GM18517 (cell line): ENCODE results near the gene LAMC2.
"Not testable (repeated sequence)": the region's sequence is repeated elsewhere in the genome, so short reads cannot be mapped to it uniquely, and the experiment has no call there.

Experiments
- ATAC-seq: cut with Tn5 transposase; IDR thresholded peaks from one replicate; pipeline ENCODE4 v1.9.1; 2021; ENCODE audit warnings: mild to moderate bottlenecking, moderate library complexity; ENCODE audit not compliant: unreplicated experiment

LAMC2 gene

DNA sequence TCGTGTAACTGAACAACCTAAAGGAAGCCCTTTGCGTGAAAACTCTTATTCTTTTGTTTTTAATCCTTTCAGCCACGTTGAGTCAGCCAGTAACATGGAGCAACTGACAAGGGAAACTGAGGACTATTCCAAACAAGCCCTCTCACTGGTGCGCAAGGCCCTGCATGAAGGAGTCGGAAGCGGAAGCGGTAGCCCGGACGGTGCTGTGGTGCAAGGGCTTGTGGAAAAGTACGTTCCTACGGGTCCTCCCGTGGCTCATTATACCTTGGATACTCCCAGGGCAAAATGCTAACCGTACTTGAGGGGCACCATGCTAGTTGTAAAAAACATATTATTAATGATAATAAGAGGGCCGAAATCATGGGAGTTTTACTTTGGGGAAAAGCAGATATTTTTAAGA lies 49.4 kb downstream of the LAMC2 start:
- ATAC-seq, result no peak

DNA sequence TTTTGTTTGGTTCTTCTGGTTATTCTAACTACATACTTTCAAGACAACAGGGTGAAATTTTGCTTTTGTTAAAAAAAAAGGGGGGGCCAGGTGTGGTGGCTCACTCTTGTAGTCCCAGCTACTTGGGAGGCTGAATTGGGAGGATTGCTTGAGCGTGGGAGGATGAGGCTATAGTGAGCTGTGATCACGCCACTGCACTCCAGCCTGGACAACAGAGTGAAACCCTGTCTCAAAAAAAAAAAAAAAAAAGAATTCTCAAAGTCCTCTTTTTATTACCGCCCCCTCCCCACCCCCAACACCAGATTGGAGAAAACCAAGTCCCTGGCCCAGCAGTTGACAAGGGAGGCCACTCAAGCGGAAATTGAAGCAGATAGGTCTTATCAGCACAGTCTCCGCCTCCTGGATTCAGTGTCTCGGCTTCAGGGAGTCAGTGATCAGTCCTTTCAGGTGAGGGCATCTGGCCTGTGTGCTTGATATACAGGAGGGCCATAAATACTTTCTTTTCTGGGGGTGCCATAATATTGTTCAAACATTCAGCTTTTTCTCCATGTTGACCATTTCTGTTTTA lies 50.2 kb downstream of the LAMC2 start:
- ATAC-seq, result no peak

DNA sequence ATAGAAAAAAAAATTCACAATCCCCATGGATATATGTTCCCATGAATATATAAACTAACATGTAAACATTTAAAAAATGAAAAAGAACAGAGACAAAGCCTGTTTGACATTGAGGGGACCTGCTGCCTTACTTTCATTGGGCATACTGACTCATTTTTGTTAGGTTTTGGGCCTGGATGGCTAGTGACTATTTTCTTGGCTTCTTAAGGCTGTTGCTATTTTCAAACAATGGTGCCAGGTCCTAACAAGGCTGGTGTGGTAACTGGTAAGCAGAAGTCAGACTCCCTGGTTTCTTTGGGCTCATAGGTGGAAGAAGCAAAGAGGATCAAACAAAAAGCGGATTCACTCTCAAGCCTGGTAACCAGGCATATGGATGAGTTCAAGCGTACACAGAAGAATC lies 51.0 kb downstream of the LAMC2 start:
- ATAC-seq, result no peak

GRCh38 chr1:183238071-183238470 lies 52.0 kb downstream of the LAMC2 start:
- ATAC-seq, result no peak

DNA sequence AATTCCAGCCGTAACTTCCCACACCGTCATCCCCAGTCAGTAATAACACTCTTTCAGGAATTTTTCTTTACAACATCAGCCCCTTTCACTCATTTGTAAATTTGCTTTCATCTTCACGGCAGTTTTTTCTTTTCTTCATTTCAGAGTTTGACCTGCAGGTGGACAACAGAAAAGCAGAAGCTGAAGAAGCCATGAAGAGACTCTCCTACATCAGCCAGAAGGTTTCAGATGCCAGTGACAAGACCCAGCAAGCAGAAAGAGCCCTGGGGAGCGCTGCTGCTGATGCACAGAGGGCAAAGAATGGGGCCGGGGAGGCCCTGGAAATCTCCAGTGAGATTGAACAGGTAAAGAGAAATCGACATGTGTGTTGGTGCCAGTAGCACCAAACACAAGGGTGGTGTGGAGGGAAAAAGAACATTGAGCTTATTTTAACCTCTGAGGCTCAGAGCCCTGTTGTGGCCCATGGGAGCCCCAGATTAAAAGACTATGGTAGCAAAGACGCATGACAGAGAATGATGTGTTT lies 53.2 kb downstream of the LAMC2 start:
- no peak for ATAC-seq

DNA sequence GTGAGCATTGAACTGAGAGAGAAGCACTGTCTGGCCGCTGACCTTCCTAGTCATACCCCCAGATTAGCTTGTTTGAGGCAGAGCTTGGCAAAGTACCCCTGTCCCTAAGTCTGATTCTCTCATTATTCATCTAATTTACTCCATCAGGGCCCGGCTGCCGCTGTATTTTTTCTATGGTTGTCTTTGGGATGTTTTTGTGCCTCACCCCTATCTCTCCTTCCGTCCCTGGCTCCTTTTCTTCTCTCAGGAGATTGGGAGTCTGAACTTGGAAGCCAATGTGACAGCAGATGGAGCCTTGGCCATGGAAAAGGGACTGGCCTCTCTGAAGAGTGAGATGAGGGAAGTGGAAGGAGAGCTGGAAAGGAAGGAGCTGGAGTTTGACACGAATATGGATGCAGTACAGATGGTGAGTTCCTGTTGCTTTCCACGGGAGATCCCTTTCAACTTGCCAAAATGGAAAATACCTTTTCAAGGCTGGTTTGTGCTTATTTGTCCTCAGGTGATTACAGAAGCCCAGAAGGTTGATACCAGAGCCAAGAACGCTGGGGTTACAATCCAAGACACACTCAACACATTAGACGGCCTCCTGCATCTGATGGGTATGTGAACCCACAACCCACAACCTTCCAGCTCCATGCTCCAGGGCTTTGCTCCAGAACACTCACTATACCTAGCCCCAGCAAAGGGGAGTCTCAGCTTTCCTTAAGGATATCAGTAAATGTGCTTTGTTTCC lies 53.9 kb downstream of the LAMC2 start:
- no peak for ATAC-seq

DNA sequence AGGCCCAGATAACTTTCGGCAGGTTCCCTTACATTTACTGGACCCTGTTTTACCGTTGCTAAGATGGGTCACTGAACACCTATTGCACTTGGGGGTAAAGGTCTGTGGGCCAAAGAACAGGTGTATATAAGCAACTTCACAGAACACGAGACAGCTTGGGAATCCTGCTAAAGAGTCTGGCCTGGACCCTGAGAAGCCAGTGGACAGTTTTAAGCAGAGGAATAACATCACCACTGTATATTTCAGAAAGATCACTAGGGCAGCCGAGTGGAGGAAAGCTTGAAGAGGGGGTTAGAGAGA lies 54.4 kb downstream of the LAMC2 start:
- no peak for ATAC-seq

GRCh38 chr1:183240853-183241252 lies 54.8 kb downstream of the LAMC2 start:
- not testable (repeated sequence) for ATAC-seq

GRCh38 chr1:183241471-183241870 lies 55.4 kb downstream of the LAMC2 start:
- no peak for ATAC-seq

DNA sequence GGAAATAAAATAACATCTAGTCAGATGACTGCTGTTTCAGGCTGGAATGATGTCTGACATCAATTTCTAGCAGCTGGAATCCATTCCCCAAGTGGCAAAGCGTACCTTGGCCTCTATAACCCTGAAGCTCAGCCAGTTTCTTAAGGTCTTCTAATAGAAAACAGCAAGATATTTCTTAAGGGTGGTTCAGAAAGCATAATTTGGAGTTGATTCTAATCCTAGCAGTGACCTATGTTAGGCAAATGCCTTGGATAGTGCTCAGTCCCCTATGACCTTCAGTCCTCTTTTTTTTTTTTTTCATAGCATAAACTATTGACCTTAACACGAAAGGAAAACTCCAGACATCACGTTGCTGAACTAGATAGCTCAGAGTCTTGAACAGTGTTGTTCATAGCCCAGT lies 56.5 kb downstream of the LAMC2 start:
- no peak for ATAC-seq

- no peak for ATAC-seq
These were observed 57.3 kb downstream of the LAMC2 start for GRCh38 chr1:183243161-183244050.

DNA sequence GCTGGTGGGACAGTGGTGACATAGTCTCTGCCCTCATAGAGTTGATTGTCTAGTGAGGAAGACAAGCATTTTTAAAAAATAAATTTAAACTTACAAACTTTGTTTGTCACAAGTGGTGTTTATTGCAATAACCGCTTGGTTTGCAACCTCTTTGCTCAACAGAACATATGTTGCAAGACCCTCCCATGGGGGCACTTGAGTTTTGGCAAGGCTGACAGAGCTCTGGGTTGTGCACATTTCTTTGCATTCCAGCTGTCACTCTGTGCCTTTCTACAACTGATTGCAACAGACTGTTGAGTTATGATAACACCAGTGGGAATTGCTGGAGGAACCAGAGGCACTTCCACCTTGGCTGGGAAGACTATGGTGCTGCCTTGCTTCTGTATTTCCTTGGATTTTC lies 58.4 kb downstream of the LAMC2 start:
- no peak for ATAC-seq

- no peak for ATAC-seq
These were observed 59.3 kb downstream of the LAMC2 start for GRCh38 chr1:183245357-183245756.

GRCh38 chr1:183246436-183246835 lies 60.4 kb downstream of the LAMC2 start:
- ATAC-seq, result no peak

DNA sequence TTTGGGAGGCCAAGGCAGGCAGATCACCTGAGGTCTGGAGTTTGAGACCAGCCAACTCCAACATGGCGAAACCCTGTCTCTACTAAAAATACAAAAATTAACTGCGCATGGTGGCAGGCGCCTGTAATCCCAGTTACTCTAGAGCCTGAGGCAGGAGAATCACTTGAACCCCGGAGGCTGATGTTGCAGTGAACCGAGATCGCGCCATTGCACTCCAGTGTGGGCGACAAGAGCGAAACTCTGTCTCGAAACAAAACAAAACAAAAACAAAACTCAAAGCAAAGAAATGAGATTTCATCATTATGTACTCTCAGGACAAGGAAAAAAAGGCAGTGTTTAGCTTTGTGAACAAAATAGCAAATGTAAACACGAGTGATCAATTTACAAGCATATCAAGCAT lies 61.0 kb downstream of the LAMC2 start:
- no peak for ATAC-seq

DNA sequence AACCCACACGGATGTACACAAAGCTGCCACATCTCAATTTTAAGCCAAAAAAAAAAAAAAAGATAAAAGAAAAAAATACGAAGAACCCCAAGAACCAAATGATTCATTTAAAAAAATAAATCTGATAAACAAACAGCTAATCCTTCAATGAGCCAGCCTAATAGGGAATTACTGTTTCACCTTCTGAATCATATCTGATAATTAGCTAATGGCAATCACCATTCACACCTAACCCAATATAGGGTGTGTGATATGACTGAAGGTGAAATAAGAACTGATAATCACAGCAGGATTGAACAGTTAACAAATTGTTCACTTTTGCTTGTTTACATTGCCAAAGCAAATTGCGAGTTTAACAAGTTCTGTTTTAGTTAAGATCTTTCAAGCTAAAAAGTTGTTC lies 61.4 kb downstream of the LAMC2 start:
- no peak for ATAC-seq

- ATAC-seq, result no peak
These were observed 61.9 kb downstream of the LAMC2 start for GRCh38 chr1:183247931-183248330.

GRCh38 chr1:183248989-183249691 lies 63.1 kb downstream of the LAMC2 start:
- no peak for ATAC-seq

GRCh38 chr1:183249941-183250452 lies 63.9 kb downstream of the LAMC2 start:
- ATAC-seq, result no peak

DNA sequence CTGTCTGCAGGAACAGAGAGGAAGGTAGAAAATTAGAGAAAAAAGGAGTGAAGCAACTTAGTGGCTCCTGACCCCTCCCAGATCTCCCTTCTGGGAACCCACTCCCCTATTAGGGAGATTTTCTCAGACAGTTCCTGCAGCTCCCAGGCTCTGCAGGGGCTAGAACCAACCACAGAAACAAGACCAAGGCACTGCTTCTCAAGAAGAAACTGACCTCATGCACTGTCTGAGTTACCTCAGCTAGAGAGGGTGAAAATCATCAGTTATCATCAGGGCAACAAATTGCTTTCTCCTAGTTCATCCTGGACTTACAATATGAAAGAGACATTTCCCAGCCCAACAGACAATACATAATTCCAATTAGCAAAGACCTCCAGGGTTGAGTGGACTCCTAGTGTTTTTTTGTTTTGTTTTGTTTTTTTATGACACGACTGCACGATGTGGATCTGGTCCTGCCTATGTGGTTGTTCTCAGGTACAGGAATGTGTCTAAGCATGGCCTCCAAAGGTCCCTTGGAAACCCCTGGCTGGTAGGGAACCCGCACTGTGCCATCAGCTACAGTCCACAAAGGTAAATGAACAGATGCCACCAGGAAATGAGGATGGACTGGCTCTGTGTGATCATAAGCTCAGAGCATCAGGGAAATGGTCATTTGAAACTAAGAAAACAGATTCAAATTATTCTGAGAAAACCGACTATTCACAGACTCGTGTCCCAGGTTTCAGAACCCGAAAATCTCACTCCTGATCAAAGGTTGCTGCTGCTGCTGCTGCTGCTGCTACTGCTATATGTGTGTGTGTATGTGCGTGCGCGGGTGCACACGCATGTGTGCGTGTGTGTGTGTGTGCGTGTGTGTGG lies 65.3 kb downstream of the LAMC2 start:
- ATAC-seq, result no peak
